K562 (cell line): Measurements from ENCODE around the gene TBL2. TPM values are rescaled to one million over a fixed set of nuclear protein-coding genes. Genes with fewer than 3 reads are reported as not detected.

Experiments used
- KAT8 ChIP-seq: fragments of 450-650 bp; IDR thresholded peaks from 2 replicates; pipeline ENCODE4 v1.6.1; 2016; ENCODE audit warnings: low read depth, mild to moderate bottlenecking
- TEAD4 ChIP-seq, 2 experiments: sonication (generic) in 1 of 2; formaldehyde crosslinking in 1 of 2; IDR thresholded peaks; 2 replicates each; pipeline versions ENCODE4 v1.6.1 to v1.8.0; 2012 to 2022; ENCODE audit warnings: borderline replicate concordance in 1 of 2, inconsistent platforms in 1 of 2, low read length in 1 of 2, mild to moderate bottlenecking in 1 of 2, missing genetic modification reagents in 1 of 2
- YBX1 ChIP-seq: fragments of 450-650 bp; IDR thresholded peaks from 2 replicates; pipeline ENCODE4 v1.7.1; 2016; ENCODE audit warnings: mild to moderate bottlenecking
- ZNF121 ChIP-seq: sonication (generic); formaldehyde crosslinking; conservative IDR thresholded peaks from 2 replicates; pipeline ENCODE4 v1.8.0; 2022; ENCODE audit warnings: missing genetic modification reagents
- ZNF282 ChIP-seq: sonication (generic); formaldehyde crosslinking; IDR thresholded peaks from 2 replicates; pipeline ENCODE4 v1.8.1; 2023; ENCODE audit warnings: missing genetic modification reagents
- ZNF589 ChIP-seq: fragments of 200-800 bp; sonication (Bioruptor generic); IDR thresholded peaks from 2 replicates; pipeline ENCODE4 v1.6.1; 2016; ENCODE audit warnings: low read depth, missing genetic modification characterization, missing compliant biosample characterization
- polyA plus RNA-seq, 8 experiments: library from polyadenylated mRNA; depleted of rRNA in 4 of 8; stranded (reverse) in 5 of 8; unstranded in 3 of 8; fragments of >200 nt; fragmentation: Nextera tagmentation in 2 of 8; fragmentation: Illumina TruSeq in 1 of 8; extraction: Ambion mirVana in 2 of 8; extraction: Trizol in 1 of 8; gene quantifications; 2 replicates each; pipeline versions ENCODE4 v1.2.1 to v1.2.3, GENCODE V29; 2011 to 2014; ENCODE audit warnings: inconsistent platforms in 1 of 8, missing spikeins in 1 of 8
- total RNA-seq, 7 experiments: library from RNA; depleted of rRNA in 6 of 7; stranded (reverse); fragments of >200 nt in 6 of 7; fragmentation: Illumina TruSeq in 2 of 7; extraction: Trizol in 2 of 7; gene quantifications; 2 replicates each; pipeline versions ENCODE4 v1.2.1 to v1.2.3, GENCODE V29; 2011 to 2021; ENCODE audit warnings: low replicate concordance in 1 of 7
- TF ChIP-seq, protein P1 (sequence below), 2 experiments: fragments of 150-350 bp in 1 of 2; IDR thresholded peaks; 2 replicates each; pipeline ENCODE4 v1.6.1; 2012 to 2016; ENCODE audit warnings: low read depth in 2 of 2, low read length in 2 of 2, mild to moderate bottlenecking in 1 of 2, moderate library complexity in 1 of 2
- TF ChIP-seq, protein P2 (sequence below): sonication (generic); formaldehyde crosslinking; IDR thresholded peaks from 2 replicates; pipeline ENCODE4 v1.9.0; 2022; ENCODE audit warnings: mild to moderate bottlenecking, missing genetic modification reagents
- TF ChIP-seq, protein P3 (sequence below): fragments of 450-650 bp; IDR thresholded peaks from 2 replicates; pipeline ENCODE4 v1.6.1; 2016; ENCODE audit warnings: mild to moderate bottlenecking, moderate library complexity

TBL2 gene
- total and polyA plus RNA-seq, 9 of the 15 experiments (the other 6 are each of a cell fraction or from before 2014, with no cell fraction given) = 2.5 to 123 (median 49.2) TPM

DNA sequence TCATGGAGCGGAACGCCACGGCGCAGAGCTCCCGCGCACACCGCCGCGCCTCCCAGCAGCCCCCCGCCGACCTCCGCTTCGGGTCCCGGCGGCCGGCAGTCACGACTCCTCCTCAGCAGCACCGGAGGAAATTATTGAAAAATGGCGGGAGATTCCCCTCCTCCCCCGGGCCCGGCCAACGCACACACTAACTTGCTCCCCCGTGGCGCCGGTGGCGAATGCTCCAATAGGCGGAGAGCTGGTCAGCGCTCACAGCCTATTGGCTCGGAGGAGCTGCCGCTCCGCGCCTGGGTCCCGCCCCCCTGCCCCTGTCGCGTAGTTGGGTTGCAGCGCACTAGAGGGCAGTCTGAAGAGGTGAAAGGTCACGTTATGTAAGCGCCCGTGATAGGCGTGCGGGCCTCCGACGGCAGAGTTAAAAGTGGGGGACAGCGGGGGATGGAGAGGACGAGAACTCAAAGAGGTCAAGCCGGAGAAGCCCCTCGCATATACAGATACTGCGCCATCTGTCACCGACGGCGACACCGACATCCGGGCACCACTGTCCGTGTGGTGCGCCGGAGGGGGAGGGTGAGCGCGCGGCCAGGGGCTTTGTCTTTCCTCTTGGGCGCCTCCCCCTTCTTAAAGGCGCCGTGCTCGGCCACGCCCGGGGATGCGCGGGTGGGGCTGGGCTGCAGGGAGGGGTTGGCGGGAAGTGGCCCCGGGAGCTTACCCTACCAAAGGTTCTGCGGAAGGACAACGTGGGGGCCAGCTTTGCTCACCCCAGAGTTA, 56.1 kb downstream of the TBL2 start, which contains the start of gene BAZ1B (continued):
- TF ChIP-seq, protein P1, sequence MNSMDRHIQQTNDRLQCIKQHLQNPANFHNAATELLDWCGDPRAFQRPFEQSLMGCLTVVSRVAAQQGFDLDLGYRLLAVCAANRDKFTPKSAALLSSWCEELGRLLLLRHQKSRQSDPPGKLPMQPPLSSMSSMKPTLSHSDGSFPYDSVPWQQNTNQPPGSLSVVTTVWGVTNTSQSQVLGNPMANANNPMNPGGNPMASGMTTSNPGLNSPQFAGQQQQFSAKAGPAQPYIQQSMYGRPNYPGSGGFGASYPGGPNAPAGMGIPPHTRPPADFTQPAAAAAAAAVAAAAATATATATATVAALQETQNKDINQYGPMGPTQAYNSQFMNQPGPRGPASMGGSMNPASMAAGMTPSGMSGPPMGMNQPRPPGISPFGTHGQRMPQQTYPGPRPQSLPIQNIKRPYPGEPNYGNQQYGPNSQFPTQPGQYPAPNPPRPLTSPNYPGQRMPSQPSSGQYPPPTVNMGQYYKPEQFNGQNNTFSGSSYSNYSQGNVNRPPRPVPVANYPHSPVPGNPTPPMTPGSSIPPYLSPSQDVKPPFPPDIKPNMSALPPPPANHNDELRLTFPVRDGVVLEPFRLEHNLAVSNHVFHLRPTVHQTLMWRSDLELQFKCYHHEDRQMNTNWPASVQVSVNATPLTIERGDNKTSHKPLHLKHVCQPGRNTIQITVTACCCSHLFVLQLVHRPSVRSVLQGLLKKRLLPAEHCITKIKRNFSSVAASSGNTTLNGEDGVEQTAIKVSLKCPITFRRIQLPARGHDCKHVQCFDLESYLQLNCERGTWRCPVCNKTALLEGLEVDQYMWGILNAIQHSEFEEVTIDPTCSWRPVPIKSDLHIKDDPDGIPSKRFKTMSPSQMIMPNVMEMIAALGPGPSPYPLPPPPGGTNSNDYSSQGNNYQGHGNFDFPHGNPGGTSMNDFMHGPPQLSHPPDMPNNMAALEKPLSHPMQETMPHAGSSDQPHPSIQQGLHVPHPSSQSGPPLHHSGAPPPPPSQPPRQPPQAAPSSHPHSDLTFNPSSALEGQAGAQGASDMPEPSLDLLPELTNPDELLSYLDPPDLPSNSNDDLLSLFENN (IDR thresholded peaks at IDR 0.05; ENCODE audit: low read depth in 2 of 2, low read length in 2 of 2) = no peak
- TF ChIP-seq KAT8 = no peak
- no peak for TF ChIP-seq ZNF121 (CRISPR knock-in tag)
- TF ChIP-seq ZNF589 (CRISPR knock-in tag) = no peak
- TF ChIP-seq TEAD4 (IDR thresholded peaks at IDR 0.05; ENCODE audit: low read length) = peak; percentile 10
- no peak for TF ChIP-seq TEAD4 (CRISPR knock-in tag; IDR thresholded peaks at IDR 0.05; ENCODE audit: borderline replicate concordance)
- no peak for TF ChIP-seq YBX1
- TF ChIP-seq ZNF282 = no peak
- TF ChIP-seq, protein P2, sequence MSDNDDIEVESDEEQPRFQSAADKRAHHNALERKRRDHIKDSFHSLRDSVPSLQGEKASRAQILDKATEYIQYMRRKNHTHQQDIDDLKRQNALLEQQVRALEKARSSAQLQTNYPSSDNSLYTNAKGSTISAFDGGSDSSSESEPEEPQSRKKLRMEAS (CRISPR knock-in tag) = peak; percentile 87
- TF ChIP-seq, protein P3, sequence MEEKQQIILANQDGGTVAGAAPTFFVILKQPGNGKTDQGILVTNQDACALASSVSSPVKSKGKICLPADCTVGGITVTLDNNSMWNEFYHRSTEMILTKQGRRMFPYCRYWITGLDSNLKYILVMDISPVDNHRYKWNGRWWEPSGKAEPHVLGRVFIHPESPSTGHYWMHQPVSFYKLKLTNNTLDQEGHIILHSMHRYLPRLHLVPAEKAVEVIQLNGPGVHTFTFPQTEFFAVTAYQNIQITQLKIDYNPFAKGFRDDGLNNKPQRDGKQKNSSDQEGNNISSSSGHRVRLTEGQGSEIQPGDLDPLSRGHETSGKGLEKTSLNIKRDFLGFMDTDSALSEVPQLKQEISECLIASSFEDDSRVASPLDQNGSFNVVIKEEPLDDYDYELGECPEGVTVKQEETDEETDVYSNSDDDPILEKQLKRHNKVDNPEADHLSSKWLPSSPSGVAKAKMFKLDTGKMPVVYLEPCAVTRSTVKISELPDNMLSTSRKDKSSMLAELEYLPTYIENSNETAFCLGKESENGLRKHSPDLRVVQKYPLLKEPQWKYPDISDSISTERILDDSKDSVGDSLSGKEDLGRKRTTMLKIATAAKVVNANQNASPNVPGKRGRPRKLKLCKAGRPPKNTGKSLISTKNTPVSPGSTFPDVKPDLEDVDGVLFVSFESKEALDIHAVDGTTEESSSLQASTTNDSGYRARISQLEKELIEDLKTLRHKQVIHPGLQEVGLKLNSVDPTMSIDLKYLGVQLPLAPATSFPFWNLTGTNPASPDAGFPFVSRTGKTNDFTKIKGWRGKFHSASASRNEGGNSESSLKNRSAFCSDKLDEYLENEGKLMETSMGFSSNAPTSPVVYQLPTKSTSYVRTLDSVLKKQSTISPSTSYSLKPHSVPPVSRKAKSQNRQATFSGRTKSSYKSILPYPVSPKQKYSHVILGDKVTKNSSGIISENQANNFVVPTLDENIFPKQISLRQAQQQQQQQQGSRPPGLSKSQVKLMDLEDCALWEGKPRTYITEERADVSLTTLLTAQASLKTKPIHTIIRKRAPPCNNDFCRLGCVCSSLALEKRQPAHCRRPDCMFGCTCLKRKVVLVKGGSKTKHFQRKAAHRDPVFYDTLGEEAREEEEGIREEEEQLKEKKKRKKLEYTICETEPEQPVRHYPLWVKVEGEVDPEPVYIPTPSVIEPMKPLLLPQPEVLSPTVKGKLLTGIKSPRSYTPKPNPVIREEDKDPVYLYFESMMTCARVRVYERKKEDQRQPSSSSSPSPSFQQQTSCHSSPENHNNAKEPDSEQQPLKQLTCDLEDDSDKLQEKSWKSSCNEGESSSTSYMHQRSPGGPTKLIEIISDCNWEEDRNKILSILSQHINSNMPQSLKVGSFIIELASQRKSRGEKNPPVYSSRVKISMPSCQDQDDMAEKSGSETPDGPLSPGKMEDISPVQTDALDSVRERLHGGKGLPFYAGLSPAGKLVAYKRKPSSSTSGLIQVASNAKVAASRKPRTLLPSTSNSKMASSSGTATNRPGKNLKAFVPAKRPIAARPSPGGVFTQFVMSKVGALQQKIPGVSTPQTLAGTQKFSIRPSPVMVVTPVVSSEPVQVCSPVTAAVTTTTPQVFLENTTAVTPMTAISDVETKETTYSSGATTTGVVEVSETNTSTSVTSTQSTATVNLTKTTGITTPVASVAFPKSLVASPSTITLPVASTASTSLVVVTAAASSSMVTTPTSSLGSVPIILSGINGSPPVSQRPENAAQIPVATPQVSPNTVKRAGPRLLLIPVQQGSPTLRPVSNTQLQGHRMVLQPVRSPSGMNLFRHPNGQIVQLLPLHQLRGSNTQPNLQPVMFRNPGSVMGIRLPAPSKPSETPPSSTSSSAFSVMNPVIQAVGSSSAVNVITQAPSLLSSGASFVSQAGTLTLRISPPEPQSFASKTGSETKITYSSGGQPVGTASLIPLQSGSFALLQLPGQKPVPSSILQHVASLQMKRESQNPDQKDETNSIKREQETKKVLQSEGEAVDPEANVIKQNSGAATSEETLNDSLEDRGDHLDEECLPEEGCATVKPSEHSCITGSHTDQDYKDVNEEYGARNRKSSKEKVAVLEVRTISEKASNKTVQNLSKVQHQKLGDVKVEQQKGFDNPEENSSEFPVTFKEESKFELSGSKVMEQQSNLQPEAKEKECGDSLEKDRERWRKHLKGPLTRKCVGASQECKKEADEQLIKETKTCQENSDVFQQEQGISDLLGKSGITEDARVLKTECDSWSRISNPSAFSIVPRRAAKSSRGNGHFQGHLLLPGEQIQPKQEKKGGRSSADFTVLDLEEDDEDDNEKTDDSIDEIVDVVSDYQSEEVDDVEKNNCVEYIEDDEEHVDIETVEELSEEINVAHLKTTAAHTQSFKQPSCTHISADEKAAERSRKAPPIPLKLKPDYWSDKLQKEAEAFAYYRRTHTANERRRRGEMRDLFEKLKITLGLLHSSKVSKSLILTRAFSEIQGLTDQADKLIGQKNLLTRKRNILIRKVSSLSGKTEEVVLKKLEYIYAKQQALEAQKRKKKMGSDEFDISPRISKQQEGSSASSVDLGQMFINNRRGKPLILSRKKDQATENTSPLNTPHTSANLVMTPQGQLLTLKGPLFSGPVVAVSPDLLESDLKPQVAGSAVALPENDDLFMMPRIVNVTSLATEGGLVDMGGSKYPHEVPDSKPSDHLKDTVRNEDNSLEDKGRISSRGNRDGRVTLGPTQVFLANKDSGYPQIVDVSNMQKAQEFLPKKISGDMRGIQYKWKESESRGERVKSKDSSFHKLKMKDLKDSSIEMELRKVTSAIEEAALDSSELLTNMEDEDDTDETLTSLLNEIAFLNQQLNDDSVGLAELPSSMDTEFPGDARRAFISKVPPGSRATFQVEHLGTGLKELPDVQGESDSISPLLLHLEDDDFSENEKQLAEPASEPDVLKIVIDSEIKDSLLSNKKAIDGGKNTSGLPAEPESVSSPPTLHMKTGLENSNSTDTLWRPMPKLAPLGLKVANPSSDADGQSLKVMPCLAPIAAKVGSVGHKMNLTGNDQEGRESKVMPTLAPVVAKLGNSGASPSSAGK = peak; percentile 83
